CD4-positive, alpha-beta T cell treated with Interleukin-10 for 1 hour (primary cell): ENCODE measurements around the gene RTN4RL1.

Experiments
- DNase-seq: peaks from one replicate; pipeline ENCODE4 v3.0.0-alpha.2; 2020

RTN4RL1 gene

GRCh38 chr17:2044263-2044894 is 19.2 kb upstream of the RTN4RL1 start:
- no peak for DNase-seq

DNA sequence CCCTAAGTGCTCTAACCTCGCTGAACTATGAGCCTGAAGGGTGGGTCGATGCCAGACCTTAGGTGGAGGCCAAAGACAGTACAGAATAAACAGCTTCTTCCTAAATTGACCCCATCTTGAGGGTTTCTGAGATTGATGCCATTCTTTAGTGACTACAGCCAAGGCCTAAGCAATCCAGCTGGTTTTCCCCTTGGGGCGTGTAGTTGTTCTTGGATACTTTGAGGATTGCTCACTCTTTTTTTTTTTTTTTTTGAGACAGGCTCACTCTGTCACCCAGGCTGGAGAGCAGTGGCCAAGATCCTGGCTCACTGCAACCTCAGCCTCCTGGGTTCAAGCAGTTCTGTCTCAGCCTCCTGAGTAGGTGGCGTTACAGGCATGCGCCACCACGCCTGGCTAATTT is 18.7 kb upstream of the RTN4RL1 start:
- DNase-seq: no peak

GRCh38 chr17:2042933-2043332 is 17.8 kb upstream of the RTN4RL1 start:
- DNase-seq: no peak

DNA sequence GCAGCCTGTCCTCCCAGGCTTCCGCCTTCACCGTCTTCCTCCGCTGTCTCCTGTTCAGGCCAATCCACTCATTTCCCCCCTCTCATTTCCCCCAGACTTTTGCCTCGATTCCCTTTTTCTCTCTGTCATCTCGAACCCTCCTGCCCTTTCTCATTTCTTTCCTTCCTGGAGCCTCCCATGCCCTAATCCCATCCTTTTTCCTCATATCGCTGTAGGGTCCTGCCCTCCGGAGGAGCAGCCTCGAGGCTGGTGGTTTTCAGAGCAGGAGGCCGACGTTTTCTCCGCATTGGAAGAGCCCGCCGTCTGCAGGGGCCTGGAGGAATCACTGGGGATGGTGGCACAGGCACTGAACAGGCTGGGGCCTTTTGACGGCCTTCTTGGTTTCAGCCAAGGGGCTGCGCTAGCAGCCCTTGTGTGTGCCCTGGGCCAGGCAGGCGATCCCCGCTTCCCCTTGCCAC is 17.3 kb upstream of the RTN4RL1 start:
- DNase-seq: no peak

- DNase-seq: peak; percentile 98
Measured at GRCh38 chr17:2041561-2042389, 16.6 kb upstream of the RTN4RL1 start, which contains the start of gene OVCA2. Gene OVCA2, plus strand, starts transcription at chr17:2042022. Its CDS starts 26 bp downstream, at chr17:2042048.

DNA sequence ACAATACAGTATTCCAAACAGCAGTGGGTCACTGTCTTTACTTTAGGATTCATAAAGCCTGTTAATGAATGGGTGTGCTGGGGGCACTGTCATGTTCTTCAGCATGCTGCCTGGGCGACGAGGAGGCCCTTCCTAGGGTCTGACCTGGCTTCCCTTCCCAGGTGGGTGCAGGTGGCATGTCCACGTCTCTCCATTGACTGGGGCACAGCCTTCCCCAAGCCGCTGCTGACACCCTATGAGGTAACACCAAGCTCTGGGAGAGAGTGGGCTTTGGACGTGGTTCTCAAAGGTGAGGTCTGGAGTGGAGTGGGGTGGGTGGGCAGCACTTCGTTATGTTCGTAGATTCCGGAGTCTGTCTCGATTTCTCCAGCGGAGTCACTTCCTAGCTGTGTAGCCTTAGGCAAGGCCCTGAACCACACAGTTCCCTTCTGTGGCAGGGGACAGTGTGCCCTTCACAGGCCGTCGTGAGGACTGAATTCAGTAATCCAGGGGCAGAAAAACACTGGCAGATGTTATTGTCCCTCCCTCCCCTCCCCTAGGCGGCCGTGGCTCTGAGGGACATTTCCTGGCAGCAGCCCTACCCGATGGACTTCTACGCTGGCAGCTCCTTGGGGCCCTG is 15.9 kb upstream of the RTN4RL1 start:
- no peak for DNase-seq

DNA sequence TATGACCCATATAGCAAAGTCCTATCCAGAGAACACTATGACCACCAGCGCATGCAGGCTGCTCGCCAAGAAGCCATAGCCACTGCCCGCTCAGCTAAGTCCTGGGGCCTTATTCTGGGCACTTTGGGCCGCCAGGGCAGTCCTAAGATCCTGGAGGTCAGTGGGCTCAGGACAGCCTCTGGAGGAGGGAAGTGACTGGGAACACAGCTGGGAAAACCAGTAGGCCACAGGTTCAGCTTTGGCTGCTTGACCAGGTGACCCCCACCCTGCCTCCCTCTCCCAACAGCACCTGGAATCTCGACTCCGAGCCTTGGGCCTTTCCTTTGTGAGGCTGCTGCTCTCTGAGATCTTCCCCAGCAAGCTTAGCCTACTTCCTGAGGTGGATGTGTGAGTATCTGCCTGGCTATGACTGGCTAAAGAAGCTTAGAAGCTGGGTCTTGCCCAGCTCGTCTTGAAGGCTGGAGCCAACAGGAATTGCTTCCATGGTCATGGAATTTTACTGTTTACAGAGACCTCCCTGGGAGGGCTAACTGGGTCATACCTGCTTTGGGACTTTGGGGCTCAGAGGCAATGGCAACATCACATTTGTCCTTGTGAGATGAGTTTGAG is 15.2 kb upstream of the RTN4RL1 start:
- no peak for DNase-seq

DNA sequence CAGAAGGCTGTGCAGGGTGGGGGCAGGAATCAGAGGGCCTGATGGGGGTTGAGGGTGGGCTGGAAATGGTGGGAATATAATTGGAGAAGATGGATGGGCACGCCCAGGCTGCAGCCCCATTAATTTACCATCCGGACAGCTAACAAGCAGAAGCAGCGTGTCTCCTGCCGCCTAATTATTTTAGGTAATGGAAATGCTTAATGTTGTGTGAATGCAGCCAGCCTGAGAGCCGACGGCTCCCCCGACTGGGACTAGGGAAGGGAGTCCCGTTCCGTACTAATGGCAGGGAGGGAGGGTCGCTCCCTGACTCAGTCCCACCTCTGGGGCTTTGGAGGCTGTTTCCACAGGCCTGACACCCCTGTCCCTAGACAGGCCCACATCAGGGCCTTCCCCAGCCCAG is 12.0 kb upstream of the RTN4RL1 start:
- no peak for DNase-seq

DNA sequence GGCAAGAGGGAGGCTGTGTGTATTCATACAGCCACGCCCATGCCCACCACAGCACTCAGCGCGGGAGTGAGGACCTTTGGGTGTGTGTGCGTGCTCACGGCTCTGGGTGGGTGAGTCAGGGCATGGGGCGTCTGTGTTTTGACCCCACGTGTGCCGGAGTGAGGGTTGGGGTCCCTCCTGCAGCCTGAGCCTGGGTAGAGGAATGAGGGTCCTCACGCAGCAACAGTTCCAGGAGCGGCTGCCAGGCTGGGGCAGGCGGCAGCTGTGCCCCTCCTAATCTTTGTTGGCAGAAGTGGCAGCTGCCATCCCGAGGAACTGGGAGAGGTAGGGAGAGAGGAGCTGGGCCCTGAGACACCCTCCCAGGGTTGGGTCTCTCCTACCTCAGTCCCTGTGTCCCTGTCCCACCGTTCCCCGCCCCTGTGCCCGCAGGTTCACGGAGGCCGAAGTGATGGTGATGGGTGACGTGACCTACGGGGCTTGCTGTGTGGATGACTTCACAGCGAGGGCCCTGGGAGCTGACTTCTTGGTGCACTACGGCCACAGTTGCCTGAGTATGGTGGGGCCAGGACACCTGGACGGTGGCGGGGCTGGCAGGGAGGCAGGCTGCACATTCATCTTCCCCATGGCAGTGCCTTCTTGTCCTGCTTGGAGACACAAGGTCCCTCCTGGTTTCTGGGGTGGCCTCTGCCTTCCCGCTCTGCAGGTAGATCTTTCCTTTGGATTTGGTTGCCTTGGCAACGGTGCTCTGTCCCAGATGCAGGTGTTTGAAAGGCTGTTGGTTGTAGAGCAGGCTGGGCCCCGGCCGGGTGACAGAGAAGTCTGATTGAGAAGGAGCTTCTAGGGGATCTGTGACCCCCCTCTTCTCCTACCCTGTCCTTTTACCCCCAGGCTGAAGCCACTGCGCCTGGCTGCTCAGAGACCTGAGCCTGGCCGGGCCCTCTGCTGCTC is 10.7 kb upstream of the RTN4RL1 start:
- DNase-seq: no peak

DNA sequence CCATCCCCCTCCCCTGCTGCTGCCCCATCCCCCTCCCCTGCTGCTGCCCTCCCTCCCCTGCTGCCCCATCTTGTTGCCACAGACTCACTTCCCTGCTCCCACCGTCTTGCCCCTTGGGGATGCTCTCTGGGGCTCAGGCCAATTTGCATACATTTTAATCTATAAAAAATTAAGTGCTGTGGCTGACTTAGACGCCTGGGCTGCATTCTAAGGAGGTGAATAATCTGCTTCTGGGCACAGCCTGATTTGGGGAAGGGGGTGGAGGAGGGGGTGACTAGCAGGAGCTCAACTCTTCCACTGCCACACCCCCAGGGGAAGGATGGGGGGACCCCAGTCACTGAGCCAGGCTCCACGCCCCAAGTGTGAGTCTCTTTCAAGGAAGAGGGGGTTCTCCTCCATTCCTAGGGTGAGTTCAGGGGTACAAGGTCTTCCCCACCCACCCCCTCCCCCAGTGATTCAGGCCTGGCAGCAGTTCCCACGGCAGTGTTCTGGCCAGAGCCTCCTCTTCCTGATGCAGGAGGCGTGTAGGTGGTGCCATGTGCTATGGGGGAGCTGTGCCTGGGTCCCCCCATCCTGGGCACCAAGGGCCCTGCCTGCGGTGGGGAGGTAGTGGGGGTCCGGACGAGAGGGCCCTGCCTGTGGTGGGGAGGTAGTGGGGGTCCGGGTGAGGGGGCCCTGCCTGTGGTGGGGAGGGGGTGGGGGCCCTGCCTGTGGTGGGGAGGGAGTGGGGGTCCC is 9.8 kb upstream of the RTN4RL1 start:
- no peak for DNase-seq

- no peak for DNase-seq
Measured at GRCh38 chr17:2034157-2034556, 9.0 kb upstream of the RTN4RL1 start.

- no peak for DNase-seq
Measured at GRCh38 chr17:2033153-2033552, 8.0 kb upstream of the RTN4RL1 start.

- DNase-seq: no peak
Measured at GRCh38 chr17:2030779-2031163, 5.6 kb upstream of the RTN4RL1 start.

- DNase-seq: peak; percentile 89
Measured at GRCh38 chr17:2029911-2030778, 5.0 kb upstream of the RTN4RL1 start, which contains the start of gene DPH1. Gene DPH1, plus strand, starts transcription at chr17:2030153. Its CDS starts 17 bp downstream, at chr17:2030170.

DNA sequence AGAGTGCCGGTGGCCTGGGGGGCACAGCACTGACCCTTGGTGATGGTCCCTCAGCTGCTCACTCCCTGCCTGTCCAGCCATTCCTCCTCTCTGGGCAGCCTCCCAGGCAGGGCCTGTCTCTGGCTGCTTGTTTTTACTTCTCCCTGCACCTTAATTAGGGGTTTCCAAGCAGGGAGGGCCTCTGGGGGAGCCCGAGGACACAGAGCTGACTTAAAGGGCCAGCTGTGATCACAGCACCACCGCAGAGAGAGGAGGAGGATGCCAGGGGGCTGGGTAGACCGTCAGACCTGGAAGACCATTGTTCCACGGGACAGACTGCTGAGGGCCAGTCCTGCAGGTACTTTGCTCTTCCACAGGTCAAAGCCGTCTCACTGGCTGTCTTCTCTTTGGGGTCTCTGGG is 3.6 kb upstream of the RTN4RL1 start:
- no peak for DNase-seq

GRCh38 chr17:2028234-2028614 is 3.1 kb upstream of the RTN4RL1 start:
- no peak for DNase-seq

- DNase-seq: no peak
Measured at GRCh38 chr17:2027528-2028233, 2.5 kb upstream of the RTN4RL1 start.

- DNase-seq: peak; percentile 36
Measured at GRCh38 chr17:2025622-2026309, 632 bp upstream of the RTN4RL1 start.

GRCh38 chr17:2024572-2025219 is 438 bp downstream of the RTN4RL1 start:
- DNase-seq: no peak
